HG03457 (cell line): ENCODE results near the gene CLCA2.

Source experiments
- ATAC-seq: cut with Tn5 transposase; IDR thresholded peaks from one replicate; pipeline ENCODE4 v1.9.1; 2021; ENCODE audit warnings: moderate number of reproducible peaks; ENCODE audit not compliant: unreplicated experiment

Gene CLCA2

GRCh38 chr1:86472767-86473166 lies 48.8 kb downstream of the CLCA2 start:
- ATAC-seq: no peak

GRCh38 chr1:86477256-86477655 lies 53.3 kb downstream of the CLCA2 start:
- ATAC-seq: no peak

GRCh38 chr1:86477682-86478081 lies 53.7 kb downstream of the CLCA2 start:
- ATAC-seq: no peak

- ATAC-seq: no peak
Measured at GRCh38 chr1:86478416-86479156, 54.6 kb downstream of the CLCA2 start.

- no peak for ATAC-seq
Measured at GRCh38 chr1:86481966-86482365, 58.0 kb downstream of the CLCA2 start.

GRCh38 chr1:86487131-86487810 lies 63.3 kb downstream of the CLCA2 start:
- no peak for ATAC-seq

- ATAC-seq: no peak
Measured at GRCh38 chr1:86487811-86488141, 63.8 kb downstream of the CLCA2 start.

GRCh38 chr1:86489242-86489878 lies 65.4 kb downstream of the CLCA2 start:
- no peak for ATAC-seq

GRCh38 chr1:86491171-86491950 lies 67.4 kb downstream of the CLCA2 start:
- ATAC-seq: no peak

- no peak for ATAC-seq
Measured at GRCh38 chr1:86498281-86498680, 74.3 kb downstream of the CLCA2 start.

- ATAC-seq: no peak
Measured at GRCh38 chr1:86499987-86500593, 76.1 kb downstream of the CLCA2 start.

GRCh38 chr1:86500714-86501113 lies 76.7 kb downstream of the CLCA2 start:
- ATAC-seq: no peak

- ATAC-seq: peak; percentile 63
Measured at GRCh38 chr1:86502125-86502646, 78.2 kb downstream of the CLCA2 start.

- peak; percentile 53 for ATAC-seq
Measured at GRCh38 chr1:86502721-86503405, 78.9 kb downstream of the CLCA2 start.

GRCh38 chr1:86503406-86504136 lies 79.6 kb downstream of the CLCA2 start:
- no peak for ATAC-seq

GRCh38 chr1:86504137-86504479 lies 80.1 kb downstream of the CLCA2 start:
- ATAC-seq: no peak

GRCh38 chr1:86504895-86505563 lies 81.1 kb downstream of the CLCA2 start:
- no peak for ATAC-seq

- ATAC-seq: no peak
Measured at GRCh38 chr1:86505564-86505902, 81.6 kb downstream of the CLCA2 start.
